ENCODE measurements around the gene DHRS3.

DHRS3 gene

DNA sequence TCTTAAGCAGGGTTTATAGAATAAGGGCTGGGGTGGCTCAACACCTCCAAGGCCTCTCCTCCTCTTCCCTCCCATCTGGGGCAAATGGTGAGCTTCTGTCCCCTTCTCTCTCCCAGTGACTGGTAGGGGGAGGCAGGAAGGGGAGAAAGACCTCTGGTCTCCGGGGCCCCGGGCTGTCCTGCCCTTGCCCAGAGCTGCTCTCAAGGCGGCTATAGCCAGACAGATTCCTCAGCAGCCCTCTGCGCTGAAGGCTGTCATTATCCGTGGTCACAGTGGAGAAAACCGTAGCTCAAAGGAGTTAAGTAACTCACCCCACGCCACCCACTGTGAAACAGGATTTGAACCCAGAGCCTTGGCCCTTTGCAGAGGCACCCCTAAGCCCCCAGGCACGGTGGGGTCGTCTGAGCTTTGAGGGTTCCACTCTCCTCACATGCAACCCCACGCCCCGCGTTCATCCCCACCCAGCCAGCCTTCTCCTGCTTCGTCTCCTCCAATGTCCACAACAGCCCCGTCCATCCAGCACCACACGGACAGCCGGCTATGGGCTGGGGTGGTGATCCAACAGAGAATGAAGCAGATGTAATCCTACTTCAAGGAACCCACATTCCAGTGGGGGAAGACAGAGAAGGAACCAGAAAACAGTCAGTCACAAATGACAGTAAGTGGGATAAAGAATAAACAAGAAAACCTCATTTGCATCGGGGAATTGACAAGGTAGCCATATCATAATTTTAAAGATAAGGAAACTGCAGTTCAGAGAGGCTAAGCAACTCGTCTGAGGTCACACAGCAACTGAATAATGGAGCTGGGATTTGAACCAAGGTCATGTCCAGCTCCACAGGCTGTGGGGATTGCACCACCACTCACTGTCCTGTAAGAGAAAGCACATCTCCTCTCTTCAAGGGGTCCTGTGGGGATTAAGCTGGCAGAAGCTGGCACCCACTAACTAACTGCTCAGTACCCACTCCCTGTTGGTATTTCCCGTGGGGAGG lies 31.8 kb downstream of the DHRS3 start:
- no peaks in the 10 kb centered on the region for H4K20me1 ChIP-seq (ENCODE audit: insufficient read depth, low read length)
- no peak overlapping the region for H2AFZ ChIP-seq (ENCODE audit: low read depth, low read length)
- H3K4me2 ChIP-seq (ENCODE audit: low read length) = no peak overlapping the region
- no peaks in the 10 kb centered on the region for H3K79me2 ChIP-seq (ENCODE audit: low read length)
- H3K9me3 ChIP-seq (ENCODE audit: insufficient read depth, low read length) = no peaks in the 10 kb centered on the region
- no peaks in the 10 kb centered on the region for H3K27me3 ChIP-seq (ENCODE audit: low read depth, low read length)
- no peak for TF ChIP-seq EZH2phosphoT487 (IDR thresholded peaks at IDR 0.05; ENCODE audit: low read depth)
- TF ChIP-seq, protein P1, sequence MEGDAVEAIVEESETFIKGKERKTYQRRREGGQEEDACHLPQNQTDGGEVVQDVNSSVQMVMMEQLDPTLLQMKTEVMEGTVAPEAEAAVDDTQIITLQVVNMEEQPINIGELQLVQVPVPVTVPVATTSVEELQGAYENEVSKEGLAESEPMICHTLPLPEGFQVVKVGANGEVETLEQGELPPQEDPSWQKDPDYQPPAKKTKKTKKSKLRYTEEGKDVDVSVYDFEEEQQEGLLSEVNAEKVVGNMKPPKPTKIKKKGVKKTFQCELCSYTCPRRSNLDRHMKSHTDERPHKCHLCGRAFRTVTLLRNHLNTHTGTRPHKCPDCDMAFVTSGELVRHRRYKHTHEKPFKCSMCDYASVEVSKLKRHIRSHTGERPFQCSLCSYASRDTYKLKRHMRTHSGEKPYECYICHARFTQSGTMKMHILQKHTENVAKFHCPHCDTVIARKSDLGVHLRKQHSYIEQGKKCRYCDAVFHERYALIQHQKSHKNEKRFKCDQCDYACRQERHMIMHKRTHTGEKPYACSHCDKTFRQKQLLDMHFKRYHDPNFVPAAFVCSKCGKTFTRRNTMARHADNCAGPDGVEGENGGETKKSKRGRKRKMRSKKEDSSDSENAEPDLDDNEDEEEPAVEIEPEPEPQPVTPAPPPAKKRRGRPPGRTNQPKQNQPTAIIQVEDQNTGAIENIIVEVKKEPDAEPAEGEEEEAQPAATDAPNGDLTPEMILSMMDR (IDR thresholded peaks at IDR 0.05; ENCODE audit: low read depth, low read length) = no peak
- H3K4me1 ChIP-seq (ENCODE audit: low read length) = no peaks in the 10 kb centered on the region
- no peak overlapping the region for H3K4me3 ChIP-seq (ENCODE audit: low read length)
- no peak overlapping the region for H3K9ac ChIP-seq (ENCODE audit: low read length)
- H3K36me3 ChIP-seq (replicated peaks; ENCODE audit: low read depth, low read length) = no peaks in the 10 kb centered on the region
- H3K27ac ChIP-seq (ENCODE audit: low read length) = no peak overlapping the region

DNA sequence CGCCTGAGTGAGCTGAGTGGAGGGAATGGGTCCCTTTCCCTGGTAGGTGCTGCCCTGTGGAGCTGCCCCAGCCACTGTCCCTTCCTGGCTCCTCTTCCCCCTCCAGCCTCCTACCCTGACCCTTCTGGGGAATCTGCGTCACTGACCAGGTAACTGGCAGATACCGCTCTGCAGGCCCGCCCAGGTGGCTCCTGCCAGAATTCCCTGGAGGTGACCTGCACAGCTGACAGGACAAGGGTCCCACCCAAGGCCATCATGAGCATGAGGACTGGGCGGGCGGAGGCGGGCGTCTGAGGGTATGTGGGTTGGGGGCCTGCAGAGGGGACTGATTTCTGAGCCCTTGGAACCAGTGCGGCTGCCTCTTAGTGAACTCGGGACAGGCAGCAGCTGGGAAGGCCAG lies 32.5 kb downstream of the DHRS3 start:
- Histone ChIP-seq H3K4me2 (ENCODE audit: low read length) (no peak overlapping the region), H3K27me3 (ENCODE audit: low read depth, low read length) (no peaks in the 10 kb centered on the region), H3K27ac (ENCODE audit: low read length) (no peak overlapping the region), H3K79me2 (ENCODE audit: low read length) (no peaks in the 10 kb centered on the region), H3K9ac (ENCODE audit: low read length) (no peak overlapping the region), H4K20me1 (ENCODE audit: insufficient read depth, low read length) (no peaks in the 10 kb centered on the region), H3K9me3 (ENCODE audit: insufficient read depth, low read length) (no peaks in the 10 kb centered on the region), H2AFZ (ENCODE audit: low read depth, low read length) (no peak overlapping the region), H3K4me1 (ENCODE audit: low read length) (no peaks in the 10 kb centered on the region), H3K36me3 (replicated peaks; ENCODE audit: low read depth, low read length) (no peaks in the 10 kb centered on the region), H3K4me3 (ENCODE audit: low read length) (no peak overlapping the region)
- TF ChIP-seq, protein P1 (IDR thresholded peaks at IDR 0.05; ENCODE audit: low read depth, low read length) = no peak
- no peak for TF ChIP-seq EZH2phosphoT487 (IDR thresholded peaks at IDR 0.05; ENCODE audit: low read depth)

DNA sequence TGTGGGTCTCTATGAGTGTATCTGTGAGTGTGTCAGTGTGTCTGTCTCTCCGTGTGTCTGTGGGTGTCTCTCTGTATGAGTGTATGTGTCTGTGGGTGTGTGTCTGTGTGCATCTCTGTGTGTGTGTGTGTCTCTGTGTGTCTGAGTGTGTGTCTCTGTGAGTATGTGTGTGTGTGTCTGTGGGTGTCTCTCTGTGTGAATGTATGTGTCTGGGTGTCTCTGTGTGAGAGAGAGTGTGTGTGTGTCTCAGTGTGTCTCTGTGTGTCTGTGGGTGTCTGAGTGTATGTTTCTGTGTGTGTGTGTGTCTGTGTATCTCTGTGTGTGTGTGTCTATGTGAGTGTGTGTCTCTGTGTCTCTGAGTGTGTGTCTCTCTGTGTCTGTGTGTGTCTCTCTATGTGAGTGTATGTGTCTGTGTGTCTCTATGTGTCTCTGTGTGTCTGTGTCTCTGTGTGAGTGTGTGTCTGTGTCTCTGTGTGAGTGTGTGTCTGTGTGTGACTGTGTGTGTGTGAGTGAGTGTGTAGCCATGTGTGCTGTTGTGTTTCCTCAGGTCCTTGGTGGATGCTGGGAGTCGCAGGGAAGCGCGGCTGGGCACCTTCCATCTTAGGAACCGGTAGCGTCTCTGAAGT lies 33.0 kb downstream of the DHRS3 start:
- no peaks in the 10 kb centered on the region for H3K79me2 ChIP-seq (ENCODE audit: low read length)

More for the DNA sequence above, 33.0 kb downstream of the DHRS3 start:
- Histone ChIP-seq H3K27me3 (ENCODE audit: low read depth, low read length) (no peaks in the 10 kb centered on the region), H3K27ac (ENCODE audit: low read length) (no peak overlapping the region), H3K4me3 (ENCODE audit: low read length) (no peak overlapping the region), H3K9ac (ENCODE audit: low read length) (no peak overlapping the region), H3K36me3 (replicated peaks; ENCODE audit: low read depth, low read length) (no peaks in the 10 kb centered on the region), H3K4me2 (ENCODE audit: low read length) (no peak overlapping the region), H4K20me1 (ENCODE audit: insufficient read depth, low read length) (no peaks in the 10 kb centered on the region), H3K9me3 (ENCODE audit: insufficient read depth, low read length) (no peaks in the 10 kb centered on the region), H3K4me1 (ENCODE audit: low read length) (no peaks in the 10 kb centered on the region), H2AFZ (ENCODE audit: low read depth, low read length) (no peak overlapping the region)
- TF ChIP-seq EZH2phosphoT487 (IDR thresholded peaks at IDR 0.05; ENCODE audit: low read depth) = no peak
- TF ChIP-seq, protein P1 (IDR thresholded peaks at IDR 0.05; ENCODE audit: low read depth, low read length) = no peak
